K562 (cell line): ENCODE measurements around the gene TBRG4. TPM values are rescaled to one million over a fixed set of nuclear protein-coding genes. Genes with fewer than 3 reads are reported as not detected.
A peak's percentile ranks its signal among the peaks of the same experiment; 100 is the strongest.

ENCODE experiments used
- CREB1 ChIP-seq, 2 experiments: sonication (generic) in 1 of 2; formaldehyde crosslinking in 1 of 2; IDR thresholded peaks; 2 replicates each; pipeline versions ENCODE4 v1.6.1 to v1.8.0; 2012 to 2022; ENCODE audit warnings: inconsistent platforms in 1 of 2, mild to moderate bottlenecking in 1 of 2, missing genetic modification reagents in 1 of 2, moderate library complexity in 1 of 2
- DPF2 ChIP-seq: fragments of 450-650 bp; IDR thresholded peaks from 2 replicates; pipeline ENCODE4 v1.6.1; 2016
- FOXJ2 ChIP-seq: fragments of 200-800 bp; sonication (Bioruptor generic); IDR thresholded peaks from 2 replicates; pipeline ENCODE4 v1.6.1; 2016; ENCODE audit warnings: missing genetic modification characterization, missing compliant biosample characterization
- FOXM1 ChIP-seq, 2 experiments: fragments of 450-650 bp in 1 of 2; sonication (generic) in 1 of 2; formaldehyde crosslinking in 1 of 2; IDR thresholded peaks; 2 replicates each; pipeline versions ENCODE4 v1.6.1 to v1.9.0; 2017 to 2022; ENCODE audit warnings: low read depth in 2 of 2, mild to moderate bottlenecking in 2 of 2, missing genetic modification reagents in 1 of 2, moderate library complexity in 1 of 2
- KLF13 ChIP-seq: fragments of 450-650 bp; IDR thresholded peaks from 2 replicates; pipeline ENCODE4 v1.6.1; 2016; ENCODE audit warnings: missing genetic modification characterization, low read depth, mild to moderate bottlenecking, missing compliant biosample characterization, moderate library complexity, borderline replicate concordance
- MAFF ChIP-seq: IDR thresholded peaks from 2 replicates; pipeline ENCODE4 v1.6.1; 2012; ENCODE audit warnings: low read length, improper control_type of control experiment
- MCM7 ChIP-seq, 2 experiments: fragments of 450-650 bp; IDR thresholded peaks; 2 replicates each; pipeline ENCODE4 v1.6.1; 2016 to 2018
- MEF2A ChIP-seq: IDR thresholded peaks from 2 replicates; pipeline ENCODE4 v1.6.1; 2011; ENCODE audit warnings: low read depth, mild to moderate bottlenecking, low read length, moderate library complexity; ENCODE audit not compliant: control insufficient read depth
- SRSF1 ChIP-seq: fragments of 200-400 bp; formaldehyde crosslinking; IDR thresholded peaks from 2 replicates; pipeline ENCODE4 v1.6.1; 2017; ENCODE audit warnings: mild to moderate bottlenecking, low read depth, low read length, moderate library complexity
- TAL1 ChIP-seq: fragments of 450-650 bp; IDR thresholded peaks from 2 replicates; pipeline ENCODE4 v1.6.1; 2016; ENCODE audit warnings: mild to moderate bottlenecking
- ZNF184 ChIP-seq: sonication (generic); formaldehyde crosslinking; IDR thresholded peaks from 2 replicates; pipeline ENCODE4 v1.5.0; 2020; ENCODE audit warnings: missing genetic modification reagents
- ZNF239 ChIP-seq: fragments of 250-450 bp; sonication (Bioruptor Pico); IDR thresholded peaks from 2 replicates; pipeline ENCODE4 v1.4.0; 2020; ENCODE audit warnings: mild to moderate bottlenecking
- ZNF561 ChIP-seq: fragments of 450-650 bp; formaldehyde crosslinking; conservative IDR thresholded peaks from 2 replicates; pipeline ENCODE4 v1.4.0; 2020; ENCODE audit warnings: mild to moderate bottlenecking, moderate library complexity
- polyA plus RNA-seq, 8 experiments: library from polyadenylated mRNA; depleted of rRNA in 4 of 8; stranded (reverse) in 5 of 8; unstranded in 3 of 8; fragments of >200 nt; fragmentation: Nextera tagmentation in 2 of 8; fragmentation: Illumina TruSeq in 1 of 8; extraction: Ambion mirVana in 2 of 8; extraction: Trizol in 1 of 8; gene quantifications; 2 replicates each; pipeline versions ENCODE4 v1.2.1 to v1.2.3, GENCODE V29; 2011 to 2014; ENCODE audit warnings: inconsistent platforms in 1 of 8, missing spikeins in 1 of 8
- total RNA-seq, 7 experiments: library from RNA; depleted of rRNA in 6 of 7; stranded (reverse); fragments of >200 nt in 6 of 7; fragmentation: Illumina TruSeq in 2 of 7; extraction: Trizol in 2 of 7; gene quantifications; 2 replicates each; pipeline versions ENCODE4 v1.2.1 to v1.2.3, GENCODE V29; 2011 to 2021; ENCODE audit warnings: low replicate concordance in 1 of 7
- TF ChIP-seq, protein P1 (sequence below): sonication (generic); formaldehyde crosslinking; IDR thresholded peaks from 2 replicates; pipeline ENCODE4 v1.8.0; 2022; ENCODE audit warnings: mild to moderate bottlenecking, missing genetic modification reagents
- TF ChIP-seq, protein P2 (sequence below), 2 experiments: IDR thresholded peaks; 2 replicates each; pipeline ENCODE4 v1.6.1; 2011; ENCODE audit warnings: borderline replicate concordance in 1 of 2, control low read depth in 1 of 2, low read depth in 1 of 2, low read length in 1 of 2, mild to moderate bottlenecking in 1 of 2, mixed read lengths in 1 of 2, moderate library complexity in 1 of 2; ENCODE audit not compliant: insufficient read depth in 1 of 2, insufficient read length in 1 of 2, poor library complexity in 1 of 2, severe bottlenecking in 1 of 2; ENCODE audit errors: extremely low read depth in 1 of 2
- TF ChIP-seq, protein P3 (sequence below): fragments of 200-800 bp; sonication (Bioruptor generic); IDR thresholded peaks from 2 replicates; pipeline ENCODE4 v1.6.1; 2017; ENCODE audit warnings: missing genetic modification characterization, missing compliant biosample characterization
- TF ChIP-seq, protein P4 (sequence below): fragments of 450-650 bp; IDR thresholded peaks from 2 replicates; pipeline ENCODE4 v1.6.1; 2016; ENCODE audit warnings: borderline replicate concordance

Gene TBRG4
- total and polyA plus RNA-seq, 9 of the 15 experiments (the other 6 are each of a cell fraction or from before 2014, with no cell fraction given) = 11.2 to 322 (median 216) TPM

DNA sequence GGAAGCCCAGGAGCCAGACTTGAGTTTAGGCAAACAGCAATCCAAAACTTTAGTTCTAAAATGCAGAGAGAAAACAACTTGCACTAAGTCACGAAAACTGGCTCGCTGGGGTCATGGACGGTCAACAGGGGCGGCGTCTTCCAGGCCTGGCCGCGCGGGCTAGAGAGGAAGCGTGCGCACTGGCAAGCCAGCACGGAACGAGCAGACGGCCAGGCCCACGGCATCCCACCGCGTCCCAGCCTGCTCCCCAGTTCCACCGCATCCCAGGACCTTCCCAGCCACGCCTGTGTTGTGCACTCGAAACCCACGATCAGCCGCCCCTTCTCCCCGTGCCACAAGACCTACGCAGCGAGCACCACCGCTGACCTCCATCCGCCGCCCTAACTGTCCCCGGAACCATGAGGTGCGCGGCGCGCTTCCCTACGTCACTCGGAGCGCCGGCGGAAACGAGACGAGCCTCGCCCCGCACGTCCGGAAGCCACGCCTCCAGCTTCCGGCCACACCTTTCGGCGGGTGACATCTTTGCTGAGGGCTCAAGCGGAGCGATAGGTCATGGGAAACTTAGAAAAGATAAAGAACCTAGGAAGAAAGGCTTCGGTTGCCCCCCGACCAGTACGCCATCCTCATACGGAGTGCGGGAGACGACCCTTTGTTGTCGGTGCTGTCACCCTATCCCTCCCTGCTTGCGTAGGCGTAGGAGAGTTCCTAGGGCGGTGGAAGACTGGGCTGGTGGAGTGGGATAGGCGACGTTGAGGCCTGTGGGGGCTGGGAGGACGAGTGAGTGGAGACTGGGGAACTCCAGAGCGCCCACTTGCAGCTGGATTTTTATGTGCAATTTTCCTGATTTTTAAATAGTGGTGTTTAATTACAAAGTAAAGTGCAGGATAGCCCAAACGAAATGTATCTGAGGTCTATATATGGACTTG is at the start of gene TBRG4 (continued):
- TF ChIP-seq, protein P1, sequence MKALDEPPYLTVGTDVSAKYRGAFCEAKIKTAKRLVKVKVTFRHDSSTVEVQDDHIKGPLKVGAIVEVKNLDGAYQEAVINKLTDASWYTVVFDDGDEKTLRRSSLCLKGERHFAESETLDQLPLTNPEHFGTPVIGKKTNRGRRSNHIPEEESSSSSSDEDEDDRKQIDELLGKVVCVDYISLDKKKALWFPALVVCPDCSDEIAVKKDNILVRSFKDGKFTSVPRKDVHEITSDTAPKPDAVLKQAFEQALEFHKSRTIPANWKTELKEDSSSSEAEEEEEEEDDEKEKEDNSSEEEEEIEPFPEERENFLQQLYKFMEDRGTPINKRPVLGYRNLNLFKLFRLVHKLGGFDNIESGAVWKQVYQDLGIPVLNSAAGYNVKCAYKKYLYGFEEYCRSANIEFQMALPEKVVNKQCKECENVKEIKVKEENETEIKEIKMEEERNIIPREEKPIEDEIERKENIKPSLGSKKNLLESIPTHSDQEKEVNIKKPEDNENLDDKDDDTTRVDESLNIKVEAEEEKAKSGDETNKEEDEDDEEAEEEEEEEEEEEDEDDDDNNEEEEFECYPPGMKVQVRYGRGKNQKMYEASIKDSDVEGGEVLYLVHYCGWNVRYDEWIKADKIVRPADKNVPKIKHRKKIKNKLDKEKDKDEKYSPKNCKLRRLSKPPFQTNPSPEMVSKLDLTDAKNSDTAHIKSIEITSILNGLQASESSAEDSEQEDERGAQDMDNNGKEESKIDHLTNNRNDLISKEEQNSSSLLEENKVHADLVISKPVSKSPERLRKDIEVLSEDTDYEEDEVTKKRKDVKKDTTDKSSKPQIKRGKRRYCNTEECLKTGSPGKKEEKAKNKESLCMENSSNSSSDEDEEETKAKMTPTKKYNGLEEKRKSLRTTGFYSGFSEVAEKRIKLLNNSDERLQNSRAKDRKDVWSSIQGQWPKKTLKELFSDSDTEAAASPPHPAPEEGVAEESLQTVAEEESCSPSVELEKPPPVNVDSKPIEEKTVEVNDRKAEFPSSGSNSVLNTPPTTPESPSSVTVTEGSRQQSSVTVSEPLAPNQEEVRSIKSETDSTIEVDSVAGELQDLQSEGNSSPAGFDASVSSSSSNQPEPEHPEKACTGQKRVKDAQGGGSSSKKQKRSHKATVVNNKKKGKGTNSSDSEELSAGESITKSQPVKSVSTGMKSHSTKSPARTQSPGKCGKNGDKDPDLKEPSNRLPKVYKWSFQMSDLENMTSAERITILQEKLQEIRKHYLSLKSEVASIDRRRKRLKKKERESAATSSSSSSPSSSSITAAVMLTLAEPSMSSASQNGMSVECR (CRISPR knock-in tag) = peak; percentile 100
- TF ChIP-seq SRSF1 (no peak), KLF13 (peak; percentile 61; the same call in 1 of the 2 replicates), ZNF184 (no peak), CREB1 (IDR thresholded peaks at IDR 0.05) (peak; percentile 99), CREB1 (CRISPR knock-in tag; IDR thresholded peaks at IDR 0.05) (peak; percentile 100), TAL1 (no peak), MAFF (no peak), FOXM1 (IDR thresholded peaks at IDR 0.05; ENCODE audit: low read depth) (0 out of 2 replicates have a peak, but pooled peaks have one; percentile 9), FOXM1 (CRISPR knock-in tag; IDR thresholded peaks at IDR 0.05; ENCODE audit: low read depth) (0 out of 2 replicates have a peak, but pooled peaks have one; percentile 55), FOXJ2 (tag) (no peak), MEF2A (no peak), MCM7 (IDR thresholded peaks at IDR 0.05) (no peak), ZNF561 (CRISPR knock-in tag) (no peak), ZNF239 (CRISPR knock-in tag) (no peak), DPF2 (peak; percentile 68; the same call in 1 of the 2 replicates)
- TF ChIP-seq, protein P2, sequence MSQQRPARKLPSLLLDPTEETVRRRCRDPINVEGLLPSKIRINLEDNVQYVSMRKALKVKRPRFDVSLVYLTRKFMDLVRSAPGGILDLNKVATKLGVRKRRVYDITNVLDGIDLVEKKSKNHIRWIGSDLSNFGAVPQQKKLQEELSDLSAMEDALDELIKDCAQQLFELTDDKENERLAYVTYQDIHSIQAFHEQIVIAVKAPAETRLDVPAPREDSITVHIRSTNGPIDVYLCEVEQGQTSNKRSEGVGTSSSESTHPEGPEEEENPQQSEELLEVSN (IDR thresholded peaks at IDR 0.05; ENCODE audit: borderline replicate concordance in 1 of 2, extremely low read depth in 1 of 2, insufficient read depth in 1 of 2, insufficient read length in 1 of 2, low read depth in 1 of 2, low read length in 1 of 2, poor library complexity in 1 of 2, severe bottlenecking in 1 of 2) = peak in 1 of 2 experiments; percentile 37
- TF ChIP-seq, protein P3, sequence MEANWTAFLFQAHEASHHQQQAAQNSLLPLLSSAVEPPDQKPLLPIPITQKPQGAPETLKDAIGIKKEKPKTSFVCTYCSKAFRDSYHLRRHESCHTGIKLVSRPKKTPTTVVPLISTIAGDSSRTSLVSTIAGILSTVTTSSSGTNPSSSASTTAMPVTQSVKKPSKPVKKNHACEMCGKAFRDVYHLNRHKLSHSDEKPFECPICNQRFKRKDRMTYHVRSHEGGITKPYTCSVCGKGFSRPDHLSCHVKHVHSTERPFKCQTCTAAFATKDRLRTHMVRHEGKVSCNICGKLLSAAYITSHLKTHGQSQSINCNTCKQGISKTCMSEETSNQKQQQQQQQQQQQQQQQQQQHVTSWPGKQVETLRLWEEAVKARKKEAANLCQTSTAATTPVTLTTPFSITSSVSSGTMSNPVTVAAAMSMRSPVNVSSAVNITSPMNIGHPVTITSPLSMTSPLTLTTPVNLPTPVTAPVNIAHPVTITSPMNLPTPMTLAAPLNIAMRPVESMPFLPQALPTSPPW (CRISPR knock-in tag) = peak; percentile 53
- TF ChIP-seq, protein P4, sequence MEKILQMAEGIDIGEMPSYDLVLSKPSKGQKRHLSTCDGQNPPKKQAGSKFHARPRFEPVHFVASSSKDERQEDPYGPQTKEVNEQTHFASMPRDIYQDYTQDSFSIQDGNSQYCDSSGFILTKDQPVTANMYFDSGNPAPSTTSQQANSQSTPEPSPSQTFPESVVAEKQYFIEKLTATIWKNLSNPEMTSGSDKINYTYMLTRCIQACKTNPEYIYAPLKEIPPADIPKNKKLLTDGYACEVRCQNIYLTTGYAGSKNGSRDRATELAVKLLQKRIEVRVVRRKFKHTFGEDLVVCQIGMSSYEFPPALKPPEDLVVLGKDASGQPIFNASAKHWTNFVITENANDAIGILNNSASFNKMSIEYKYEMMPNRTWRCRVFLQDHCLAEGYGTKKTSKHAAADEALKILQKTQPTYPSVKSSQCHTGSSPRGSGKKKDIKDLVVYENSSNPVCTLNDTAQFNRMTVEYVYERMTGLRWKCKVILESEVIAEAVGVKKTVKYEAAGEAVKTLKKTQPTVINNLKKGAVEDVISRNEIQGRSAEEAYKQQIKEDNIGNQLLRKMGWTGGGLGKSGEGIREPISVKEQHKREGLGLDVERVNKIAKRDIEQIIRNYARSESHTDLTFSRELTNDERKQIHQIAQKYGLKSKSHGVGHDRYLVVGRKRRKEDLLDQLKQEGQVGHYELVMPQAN = peak; percentile 100
